OCI-LY3 (cell line): ENCODE measurements around the gene PCDHGA6.
"Not testable (repeated sequence)": the region's sequence is repeated elsewhere in the genome, so short reads cannot be mapped to it uniquely, and the experiment has no call there.

Source experiments
- H2AFZ ChIP-seq: fragments of 200-600, 300-600 bp; shearing (Covaris generic); 2 replicates; pipeline ENCODE4 v1.6.0; 2014; ENCODE audit warnings: antibody characterized with exemption, low read depth, low read length
- H3K27ac ChIP-seq: fragments of 200-600, 300-600 bp; sonication (generic); 2 replicates; pipeline ENCODE4 v1.5.1; 2014; ENCODE audit warnings: mild to moderate bottlenecking, low read length, moderate library complexity, mixed read lengths
- H3K27me3 ChIP-seq: fragments of 200-600, 300-600 bp; sonication (generic); 2 replicates; pipeline ENCODE4 v1.6.1; 2014; ENCODE audit warnings: low read depth, low read length, mixed read lengths
- H3K36me3 ChIP-seq: fragments of 200-600, 300-600 bp; sonication (generic); replicated peaks from 2 replicates; pipeline ENCODE3; 2014; ENCODE audit warnings: low read depth, low read length, mixed read lengths
- H3K4me1 ChIP-seq: fragments of 300-600, 200-600 bp; sonication (generic); 2 replicates; pipeline ENCODE4 v1.6.1; 2014; ENCODE audit warnings: low read length, mixed read lengths
- H3K4me2 ChIP-seq: fragments of 200-600, 300-600 bp; sonication (generic); 2 replicates; pipeline ENCODE4 v1.6.1; 2014; ENCODE audit warnings: low read length, mixed read lengths
- H3K4me3 ChIP-seq: fragments of 300-600, 200-600 bp; sonication (generic); 2 replicates; pipeline ENCODE4 v1.5.1; 2014; ENCODE audit warnings: antibody characterized with exemption, mild to moderate bottlenecking, low read length, moderate library complexity
- H3K79me2 ChIP-seq: fragments of 300-600, 200-600 bp; shearing (Covaris generic); 2 replicates; pipeline ENCODE4 v1.6.1; 2014; ENCODE audit warnings: mild to moderate bottlenecking, low read length, mixed read lengths
- H3K9ac ChIP-seq: fragments of 300-600, 200-600 bp; shearing (Covaris generic); 2 replicates; pipeline ENCODE4 v1.6.0; 2014; ENCODE audit warnings: mild to moderate bottlenecking, low read length, moderate library complexity
- H3K9me3 ChIP-seq: fragments of 200-600, 300-600 bp; shearing (Covaris generic); 2 replicates; pipeline ENCODE4 v1.6.1; 2014; ENCODE audit warnings: low read length, mixed read lengths; ENCODE audit not compliant: insufficient read depth
- H4K20me1 ChIP-seq: fragments of 200-600, 300-600 bp; sonication (generic); 2 replicates; pipeline ENCODE4 v1.6.1; 2016; ENCODE audit warnings: low read length, mixed read lengths; ENCODE audit not compliant: insufficient read depth
- CTCF ChIP-seq: fragments of 200-600, 300-600 bp; sonication (generic); IDR thresholded peaks from 2 replicates; pipeline ENCODE4 v1.5.1; 2014; ENCODE audit warnings: antibody characterized with exemption, low read length, low read depth
- EZH2phosphoT487 ChIP-seq: fragments of 200-600 bp; shearing (Covaris generic); IDR thresholded peaks from 2 replicates; pipeline ENCODE4 v1.6.1; 2018; ENCODE audit warnings: antibody characterized with exemption, mixed run types, low read depth

Gene PCDHGA6

GRCh38 chr5:141343242-141343952 lies 30.3 kb upstream of the PCDHGA6 start, which contains the start of gene PCDHGA3:
Gene PCDHGA3, plus strand, starts transcription at chr5:141343829. Its CDS starts 205 bp downstream, at chr5:141344034.
- no peaks in the 10 kb centered on the region for H4K20me1 ChIP-seq
- H3K9me3 ChIP-seq, result no peaks in the 10 kb centered on the region
- no peak within 1 kb of the TSS for H3K27ac ChIP-seq
- no peaks in the 10 kb centered on the region for H3K79me2 ChIP-seq
- no peak within 1 kb of the TSS for H2AFZ ChIP-seq
- H3K36me3 ChIP-seq, result no peaks in the 10 kb centered on the region
- H3K4me3 ChIP-seq, result no peak within 1 kb of the TSS
- H3K9ac ChIP-seq, result no peak within 1 kb of the TSS
- no peaks in the 10 kb centered on the region for H3K27me3 ChIP-seq
- no peak for TF ChIP-seq CTCF
- TF ChIP-seq EZH2phosphoT487, result no peak
- no peaks in the 10 kb centered on the region for H3K4me1 ChIP-seq
- H3K4me2 ChIP-seq, result no peak within 1 kb of the TSS

- Histone ChIP-seq H3K27me3 (no peaks in the 10 kb centered on the region), H3K4me3 (no peak overlapping the region), H3K4me1 (no peaks in the 10 kb centered on the region), H4K20me1 (no peaks in the 10 kb centered on the region), H3K27ac (no peak overlapping the region), H3K36me3 (no peaks in the 10 kb centered on the region), H3K9ac (no peak overlapping the region), H3K4me2 (no peak overlapping the region), H3K79me2 (no peaks in the 10 kb centered on the region), H2AFZ (no peak overlapping the region), H3K9me3 (no peaks in the 10 kb centered on the region)
- TF ChIP-seq EZH2phosphoT487, result no peak
Measured at GRCh38 chr5:141343953-141344463, 29.7 kb upstream of the PCDHGA6 start.

GRCh38 chr5:141345327-141345726 lies 28.4 kb upstream of the PCDHGA6 start:
- no peaks in the 10 kb centered on the region for H3K36me3 ChIP-seq
- H3K27ac ChIP-seq, result no peak overlapping the region
- no peaks in the 10 kb centered on the region for H3K4me1 ChIP-seq
- no peak overlapping the region for H2AFZ ChIP-seq
- no peaks in the 10 kb centered on the region for H3K79me2 ChIP-seq
- H4K20me1 ChIP-seq, result no peaks in the 10 kb centered on the region
- no peak overlapping the region for H3K4me2 ChIP-seq
- H3K9ac ChIP-seq, result no peak overlapping the region
- no peak for TF ChIP-seq EZH2phosphoT487
- TF ChIP-seq CTCF, result no peak
- no peak overlapping the region for H3K4me3 ChIP-seq
- no peaks in the 10 kb centered on the region for H3K27me3 ChIP-seq
- H3K9me3 ChIP-seq, result no peaks in the 10 kb centered on the region

GRCh38 chr5:141346017-141346416 lies 27.7 kb upstream of the PCDHGA6 start:
- not testable (repeated sequence) for H4K20me1 ChIP-seq, H3K36me3 ChIP-seq, H3K4me3 ChIP-seq

GRCh38 chr5:141349917-141350619 lies 23.6 kb upstream of the PCDHGA6 start, which contains the start of gene PCDHGB1:
Gene PCDHGB1, plus strand, starts transcription at chr5:141350099. Its CDS starts 162 bp downstream, at chr5:141350261.
- Histone ChIP-seq H3K27me3 (no peaks in the 10 kb centered on the region), H3K4me2 (no peak within 1 kb of the TSS), H4K20me1 (no peaks in the 10 kb centered on the region), H3K9me3 (no peaks in the 10 kb centered on the region), H3K4me3 (no peak within 1 kb of the TSS), H3K27ac (no peak within 1 kb of the TSS), H3K9ac (no peak within 1 kb of the TSS), H3K36me3 (no peaks in the 10 kb centered on the region), H3K4me1 (0 out of 2 replicates have a peak, but pooled peaks cover 3% of the 10 kb centered on the region), H3K79me2 (no peaks in the 10 kb centered on the region), H2AFZ (no peak within 1 kb of the TSS)
- TF ChIP-seq CTCF (no peak), EZH2phosphoT487 (no peak)

More at GRCh38 chr5:141346017-141346416, 27.7 kb upstream of the PCDHGA6 start:
- H3K27ac ChIP-seq, H3K79me2 ChIP-seq, H3K9me3 ChIP-seq, H2AFZ ChIP-seq, H3K9ac ChIP-seq, H3K4me2 ChIP-seq, H3K27me3 ChIP-seq, H3K4me1 ChIP-seq: not testable (repeated sequence)
